Heart right ventricle (tissue), 16 donors: ENCODE data around the gene TFAP2C. TPM values are rescaled to one million over a fixed set of nuclear protein-coding genes. Genes with fewer than 3 reads are reported as not detected.
A peak's percentile ranks its signal among the peaks of the same experiment; 100 is the strongest.

ENCODE experiments used
- ATAC-seq, 8 donors: fragments of 200-7000 bp; cut with Tn5 transposase; one replicate each; pipeline ENCODE4 v1.9.1; 2020; ENCODE audit warnings: mild to moderate bottlenecking in 8 of 8, moderate library complexity in 8 of 8, moderate number of reproducible peaks in 1 of 8
- DNase-seq, 2 donors: peaks; one replicate each; pipeline ENCODE4 v3.0.0-alpha.2; 2020
- H3K27ac ChIP-seq, 10 donors: fragments of 200-600 bp; sonication (generic) in 2 of 10; one replicate each; pipeline versions ENCODE4 v1.5.0 to v1.8.0; 2020 to 2022; ENCODE audit warnings: mild to moderate bottlenecking in 3 of 10
- H3K27me3 ChIP-seq, 7 donors: fragments of 200-600 bp; one replicate each; pipeline ENCODE4 v1.8.0; 2021 to 2022; ENCODE audit warnings: mild to moderate bottlenecking in 2 of 7
- H3K36me3 ChIP-seq, 9 donors: fragments of 200-600 bp; sonication (generic) in 1 of 9; one replicate each; pipeline versions ENCODE4 v1.5.0 to v1.8.0; 2020 to 2022; ENCODE audit warnings: mild to moderate bottlenecking in 2 of 9
- H3K4me1 ChIP-seq, 9 donors: fragments of 200-600 bp; sonication (generic) in 1 of 9; one replicate each; pipeline versions ENCODE4 v1.5.0 to v1.8.0; 2020 to 2022; ENCODE audit warnings: mild to moderate bottlenecking in 4 of 9
- H3K4me3 ChIP-seq, 10 donors: fragments of 200-600 bp; sonication (generic) in 2 of 10; one replicate each; pipeline versions ENCODE4 v1.5.0 to v1.8.0; 2020 to 2022; ENCODE audit warnings: mild to moderate bottlenecking in 7 of 10, moderate library complexity in 2 of 10
- H3K9me3 ChIP-seq, 11 donors: fragments of 200-600 bp in 10 of 11; sonication (generic) in 2 of 11; one replicate each; pipeline versions ENCODE4 v1.5.0 to v1.8.0; 2013 to 2022; ENCODE audit warnings: mild to moderate bottlenecking in 2 of 11, control low read depth in 1 of 11, moderate library complexity in 1 of 11
- CTCF ChIP-seq, 9 donors: fragments of 200-600 bp; sonication (generic) in 2 of 9; IDR thresholded peaks; one replicate each; pipeline versions ENCODE4 v1.5.0 to v1.8.0; 2021 to 2022; ENCODE audit warnings: antibody characterized with exemption in 9 of 9, mild to moderate bottlenecking in 5 of 9, moderate library complexity in 1 of 9
- WGBS, 2 donors: extraction: QIAGEN DNeasy Blood & Tissue Kit; methylation state at CpG; one replicate each; pipeline ENCODE4 v1.1.7; 2013; ENCODE audit warnings: inconsistent platforms in 1 of 2; 5-methylcytosine and 5-hydroxymethylcytosine counted together
- intact Hi-C, 10 donors: fragments of 100-400 bp; cut with DNase I; formaldehyde crosslinking; loops; one replicate each; pipeline versions ENCODE4 v1.11.1 to v1.14.2; 2022
- long read RNA-seq, 3 donors: library from polyadenylated mRNA; unstranded; transcript quantifications; one replicate each; pipeline ENCODE4 v2.0.0, GENCODE V29; 2020 to 2021
- polyA plus RNA-seq, 2 donors: library from polyadenylated mRNA; stranded (reverse); fragments of 200-250 nt; gene quantifications; one replicate each; pipeline ENCODE4 v1.2.3, GENCODE V29; 2013
- total RNA-seq, 10 donors: library from RNA; stranded (reverse); fragmentation: NEBNext Ultra II Directional in 3 of 10; extraction: Animal tissue kit (Norgen Biotek cat#: 25700) in 3 of 10; gene quantifications; one replicate each; pipeline versions ENCODE4 v1.2.1 to v1.2.4, GENCODE V29; 2021 to 2023
- donor health status: Arrhythmogenic right ventricular cardiomyopathy.
- donor health status: ischemic (EF 13 %, LVEDD 7.1; RV severe dilation, severe dysfunction).
- donor health status: healthy with polysubstance abuse.
- donor health status: DM: no; HTN: yes; CAD: no.
- donor health status: DM: no; HTN: no; CAD: no.
- donor health status: ischemic (EF 25% LVEDD 6.9; RV normal size, moderate dysfunction).
- donor health status: ischemic (EF 25% LVEDD 5.7; RV mildly dilated, moderate dysfunction).
- donor health status: healthy.
- donor health status: DM: yes; HTN: yes; CAD: no.
- donor health status: Ischemic cardiomyopathy.
- donor health status: ischemic (EF 35%, LVEDD 5.7; RV mildly dilated, moderate dysfunction).
- donor health status: nonischemic (EF 11% LVEDD 7.7; RV severe dilation, severe dysfunction).
- donor health status: DM: yes; HTN: yes; CAD: no.
- donor health status: PGD.
- donor health status: ischemic (EF 29% LVEDD 5.4; RV normal size, mild dysfunction).
- donor health status: nonischemic (EF 23%, LVEDD 6.1; RV moderate dilation, normal function).

Gene TFAP2C
- total RNA-seq: under 1 TPM in 8 of 10 donors, not detected in 2; 0.07 to 0.49 (median 0.19) TPM
- under 1 TPM; 0.03 to 0.07 TPM for polyA plus RNA-seq
- long read RNA-seq, donor 1, partial matches to known transcripts: 0 of 2 reads
- long read RNA-seq, donor 1, other reads (novel, unspliced or antisense): 2 of 2 reads
- long read RNA-seq, donor 2, partial matches to known transcripts: 1 of 1 reads
- long read RNA-seq, donor 2, other reads (novel, unspliced or antisense): 0 of 1 reads
- long read RNA-seq, donor 3: 0 reads

DNA sequence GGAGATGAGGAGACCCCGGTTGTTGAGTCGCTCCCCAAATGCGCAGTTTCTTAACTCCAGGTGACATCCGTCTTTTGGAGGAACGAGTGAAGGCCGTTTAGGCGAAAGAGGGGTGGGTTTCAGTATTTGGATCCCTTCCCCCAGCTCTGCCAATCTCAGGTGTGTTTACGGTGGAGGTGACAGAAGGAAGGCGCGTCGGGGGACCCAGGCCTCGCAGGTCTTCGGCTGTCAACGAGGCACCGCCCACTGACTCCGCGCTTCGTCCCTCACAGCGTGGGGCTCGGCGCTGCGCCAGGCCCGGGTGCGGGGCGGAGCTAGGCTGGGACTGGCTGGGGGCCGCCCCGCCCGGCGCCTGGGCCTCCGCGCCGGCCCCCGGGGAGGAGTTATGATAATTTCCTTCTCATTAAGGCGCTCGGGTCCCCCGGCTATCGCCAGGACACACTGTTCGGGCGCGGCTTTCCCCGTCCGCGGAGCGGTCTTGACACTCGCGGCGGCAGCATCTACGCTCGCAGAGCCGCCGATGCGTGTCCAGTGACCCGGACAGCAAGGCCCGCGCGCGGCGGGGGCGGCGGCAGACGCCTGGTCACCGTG is at the start of gene TFAP2C:
Gene TFAP2C, plus strand, starts transcription at position 434 of the 591 bp plus-strand sequence. CDS start 239 bp downstream, outside the sequence.
- peak within 1 kb of the TSS in 1 of 10 donors; percentile 44 for H3K27ac ChIP-seq
- peak within 1 kb of the TSS; percentile 40 to 61 (median 52) for H3K4me3 ChIP-seq
- peaks cover 58 to 100% (median 100%) of the 10 kb centered on the region in 7 donors for H3K27me3 ChIP-seq
- no peak for TF ChIP-seq CTCF (IDR thresholded peaks at IDR 0.05)
- ATAC-seq (peak; percentile 72 to 89 (median 78)), DNase-seq (peak; percentile 38 to 74)
- intact Hi-C loops: no loop called here
- no peaks in the 10 kb centered on the region for H3K36me3 ChIP-seq
- H3K9me3 ChIP-seq: no peaks in the 10 kb centered on the region
- whole genome bisulfite sequencing, 2 donors: 1 to 2% methylated on average over 62 of the region's 62 CpGs
- peaks cover 13 to 58% (median 45%) of the 10 kb centered on the region in 9 donors for H3K4me1 ChIP-seq

DNA sequence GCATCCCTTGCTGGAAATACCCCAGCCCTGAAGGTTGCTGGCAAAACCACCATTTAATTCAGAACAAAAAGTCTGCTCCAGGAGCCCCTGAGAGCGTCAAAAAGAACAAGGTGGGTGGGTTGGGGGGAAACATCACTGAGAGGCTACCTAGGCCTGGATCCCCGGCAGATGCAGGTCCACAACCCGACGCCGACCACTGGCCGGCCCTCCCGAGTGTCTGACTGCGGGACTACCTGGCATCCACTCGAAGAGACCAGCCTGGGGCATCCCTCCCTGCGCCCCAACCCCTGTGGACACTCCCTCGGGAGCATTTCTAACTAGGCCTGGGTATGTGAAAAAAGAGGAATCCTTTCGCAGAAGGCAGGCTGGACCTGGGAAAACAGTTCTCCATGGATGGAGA is 48.9 kb upstream of the TFAP2C start:
- WGBS, 2 donors: 86 to 88% methylated on average over 12 of the region's 12 CpGs
- peaks cover 0 to 16% (median 5%) of the 10 kb centered on the region in 7 donors for H3K27me3 ChIP-seq
- H3K9me3 ChIP-seq: no peaks in the 10 kb centered on the region

GRCh38 chr20:56581701-56582100 is 47.4 kb upstream of the TFAP2C start:
- intact Hi-C loops: no loop called here
- no peaks in the 10 kb centered on the region for H3K36me3 ChIP-seq
- no peak for TF ChIP-seq CTCF (IDR thresholded peaks at IDR 0.05)
- H3K4me3 ChIP-seq: no peak overlapping the region
- ATAC-seq: no peak
- H3K27ac ChIP-seq: no peak overlapping the region
- peaks cover 0 to 16% (median 5%) of the 10 kb centered on the region in 7 donors for H3K27me3 ChIP-seq
- DNase-seq: no peak
- WGBS, 2 donors: 61 to 63% methylated on average over 2 of the region's 2 CpGs
- H3K9me3 ChIP-seq: no peaks in the 10 kb centered on the region
- no peaks in the 10 kb centered on the region for H3K4me1 ChIP-seq

More for the DNA sequence above, 48.9 kb upstream of the TFAP2C start:
- intact Hi-C loops: no loop called here
- ATAC-seq (no peak), DNase-seq (no peak)
- Histone ChIP-seq H3K36me3 (no peaks in the 10 kb centered on the region), H3K4me3 (no peak overlapping the region), H3K27ac (no peak overlapping the region), H3K4me1 (no peaks in the 10 kb centered on the region)
- no peak for TF ChIP-seq CTCF (IDR thresholded peaks at IDR 0.05)

GRCh38 chr20:56582542-56582941 is 46.6 kb upstream of the TFAP2C start:
- ATAC-seq: no peak
- Histone ChIP-seq H3K27ac (no peak overlapping the region), H3K4me3 (no peak overlapping the region), H3K36me3 (no peaks in the 10 kb centered on the region), H3K27me3 (peaks cover 0 to 16% (median 5%) of the 10 kb centered on the region in 7 donors), H3K4me1 (no peaks in the 10 kb centered on the region), H3K9me3 (no peaks in the 10 kb centered on the region)
- intact Hi-C loops: no loop called here
- DNase-seq: no peak
- WGBS, 2 donors: 42 to 46% methylated on average over 4 of the region's 4 CpGs
- TF ChIP-seq CTCF (IDR thresholded peaks at IDR 0.05): no peak
